Stimulated activated naive CD8-positive, alpha-beta T cell treated with anti-CD3 and anti-CD28 coated beads, Interleukin-15, Interleukin-2, amounts not matched to agents 100 U/mL and 50 U/mL, for 24 hours (primary cell): ENCODE data around the gene PGK1.
A peak's percentile ranks its signal among the peaks of the same experiment; 100 is the strongest.
"Not testable (repeated sequence)": the region's sequence is repeated elsewhere in the genome, so short reads cannot be mapped to it uniquely, and the experiment has no call there.

ENCODE experiments used
- ATAC-seq: fragments of 150-1000 bp; cut with Tn5 transposase; one replicate; pipeline ENCODE4 v1.10.0; 2021
- DNase-seq: peaks from one replicate; pipeline ENCODE4 v3.0.0; 2021

The PGK1 gene

GRCh38 chrX:78103623-78104446 is at the start of gene PGK1:
TSS of gene PGK1 (plus strand) at chrX:78104248. CDS start at chrX:78104341, 93 bp downstream.
- DNase-seq = peak; percentile 90
- ATAC-seq = peak; percentile 98

GRCh38 chrX:78063687-78064086 is 40.4 kb upstream of the PGK1 start:
- ATAC-seq (no peak), DNase-seq (no peak)

GRCh38 chrX:78064152-78064551 is 39.9 kb upstream of the PGK1 start:
- ATAC-seq (no peak), DNase-seq (no peak)

GRCh38 chrX:78064698-78065601 is 39.1 kb upstream of the PGK1 start:
- ATAC-seq = peak; percentile 93
- peak; percentile 9 for DNase-seq

- DNase-seq (no peak), ATAC-seq (no peak)
Measured at GRCh38 chrX:78066110-78066509, 37.9 kb upstream of the PGK1 start.

GRCh38 chrX:78071331-78071730 is 32.7 kb upstream of the PGK1 start:
- ATAC-seq (no peak), DNase-seq (no peak)

GRCh38 chrX:78073147-78074077 is 30.6 kb upstream of the PGK1 start:
- ATAC-seq (peak; percentile 61), DNase-seq (peak; percentile 30)

GRCh38 chrX:78074088-78074487 is 30.0 kb upstream of the PGK1 start:
- no peak for ATAC-seq
- DNase-seq = no peak

GRCh38 chrX:78075787-78076389 is 28.2 kb upstream of the PGK1 start:
- ATAC-seq = no peak

GRCh38 chrX:78081413-78081812 is 22.6 kb upstream of the PGK1 start:
- not testable (repeated sequence) for DNase-seq, ATAC-seq

More at GRCh38 chrX:78075787-78076389, 28.2 kb upstream of the PGK1 start:
- DNase-seq = peak; percentile 5

GRCh38 chrX:78092296-78092695 is 11.8 kb upstream of the PGK1 start:
- peak; percentile 72 for ATAC-seq
- no peak for DNase-seq

- DNase-seq = no peak
- ATAC-seq = no peak
Measured at GRCh38 chrX:78098108-78098507, 5.9 kb upstream of the PGK1 start.

- DNase-seq (no peak), ATAC-seq (no peak)
Measured at GRCh38 chrX:78102091-78102490, 2.0 kb upstream of the PGK1 start.

- ATAC-seq = no peak
- DNase-seq = no peak
Measured at GRCh38 chrX:78103001-78103622, 936 bp upstream of the PGK1 start.

GRCh38 chrX:78104447-78105176 is 564 bp downstream of the PGK1 start:
- peak; percentile 26 for DNase-seq
- ATAC-seq = no peak

- no peak for DNase-seq
- no peak for ATAC-seq
Measured at GRCh38 chrX:78105944-78106650, 2.0 kb downstream of the PGK1 start.

- DNase-seq (no peak), ATAC-seq (no peak)
Measured at GRCh38 chrX:78106651-78106986, 2.6 kb downstream of the PGK1 start.

- ATAC-seq (peak; percentile 62), DNase-seq (no peak)
Measured at GRCh38 chrX:78109458-78109857, 5.4 kb downstream of the PGK1 start.

- no peak for ATAC-seq
- no peak for DNase-seq
Measured at GRCh38 chrX:78111140-78111931, 7.3 kb downstream of the PGK1 start.
